HG02885 (cell line): ENCODE measurements around the gene EPN3.

Experiments
- ATAC-seq: cut with Tn5 transposase; IDR thresholded peaks from one replicate; pipeline ENCODE4 v1.9.1; 2021; ENCODE audit warnings: mild to moderate bottlenecking; ENCODE audit not compliant: unreplicated experiment, poor library complexity

Gene EPN3

DNA sequence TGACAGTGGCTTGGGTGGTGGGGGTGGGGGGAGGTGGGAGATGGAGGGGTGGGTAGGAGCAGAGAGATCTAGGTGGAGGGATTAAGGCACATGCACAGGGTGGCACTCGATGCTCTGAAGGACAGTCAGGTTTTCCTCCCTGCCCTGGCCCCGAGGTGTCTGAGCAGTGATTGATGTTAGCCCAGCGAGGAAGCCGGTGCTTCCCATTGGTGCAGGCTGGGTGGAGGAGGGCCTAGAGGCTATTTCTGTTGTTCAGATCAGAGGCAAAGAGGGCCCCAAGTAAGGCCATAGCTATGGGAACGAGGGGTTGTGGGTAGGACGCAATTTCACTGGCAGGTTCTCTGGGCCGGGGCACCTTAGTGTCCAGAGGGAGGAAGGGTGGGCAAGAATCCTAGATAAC, 51.1 kb downstream of the EPN3 start:
- ATAC-seq: no peak

GRCh38 chr17:50584116-50584515, 51.6 kb downstream of the EPN3 start:
- ATAC-seq: no peak

- ATAC-seq: no peak
These were observed 52.2 kb downstream of the EPN3 start for GRCh38 chr17:50584749-50585148.

DNA sequence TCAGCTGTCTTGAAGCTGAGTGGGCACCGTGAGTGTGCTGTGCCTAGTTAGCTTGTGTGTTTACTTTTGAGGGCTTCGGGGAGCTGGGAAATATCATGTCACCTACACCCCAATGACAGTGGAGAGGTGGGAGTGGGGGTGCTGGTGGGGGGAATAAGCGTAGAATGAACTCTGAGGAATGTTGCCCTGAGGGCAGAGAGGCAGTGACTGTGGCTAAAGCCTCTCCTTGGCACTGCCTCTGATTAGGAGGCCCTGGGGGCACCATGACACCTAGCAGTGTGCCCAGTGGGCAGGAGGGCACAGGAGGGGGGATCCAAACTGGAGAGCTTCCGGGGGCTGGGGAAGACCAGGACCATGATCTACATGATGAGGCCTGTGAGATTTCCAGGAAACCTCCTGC, 52.8 kb downstream of the EPN3 start:
- no peak for ATAC-seq

- ATAC-seq: no peak
These were observed 53.4 kb downstream of the EPN3 start for GRCh38 chr17:50585891-50586290.

GRCh38 chr17:50586421-50587247, 54.1 kb downstream of the EPN3 start:
- ATAC-seq: no peak

GRCh38 chr17:50587571-50587970, 55.0 kb downstream of the EPN3 start:
- ATAC-seq: no peak

DNA sequence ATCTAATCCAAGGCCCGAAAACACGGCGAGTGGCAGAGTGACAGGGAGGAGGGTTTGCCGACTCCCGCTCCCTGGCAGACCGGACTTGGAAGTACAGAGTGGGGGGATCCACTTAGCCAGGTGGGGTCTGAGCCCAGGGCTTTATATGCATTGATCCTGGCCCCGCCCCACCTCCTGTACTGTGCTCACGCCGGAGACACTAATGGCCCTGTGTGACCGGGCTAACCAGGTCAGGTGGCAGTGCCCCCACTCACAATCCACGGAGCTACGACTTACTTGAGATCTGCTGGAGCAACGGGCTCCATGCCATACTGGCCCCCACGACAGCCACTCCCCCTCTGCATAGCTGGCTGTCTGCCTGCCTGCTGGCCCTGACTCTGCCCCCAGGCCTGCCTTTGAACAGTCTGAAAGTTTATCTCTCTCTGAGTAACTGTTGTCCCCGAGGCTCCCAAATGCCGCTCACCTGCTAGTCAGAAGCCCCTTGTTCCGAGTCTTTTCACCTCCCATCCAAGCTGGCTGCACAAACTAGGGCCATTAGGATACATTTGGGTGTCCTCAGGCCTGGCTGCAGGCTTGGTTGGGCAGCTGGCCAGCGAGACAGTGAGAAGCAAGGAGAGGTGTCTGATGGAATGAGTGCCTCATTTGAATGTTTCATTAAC, 56.0 kb downstream of the EPN3 start:
- ATAC-seq: no peak

DNA sequence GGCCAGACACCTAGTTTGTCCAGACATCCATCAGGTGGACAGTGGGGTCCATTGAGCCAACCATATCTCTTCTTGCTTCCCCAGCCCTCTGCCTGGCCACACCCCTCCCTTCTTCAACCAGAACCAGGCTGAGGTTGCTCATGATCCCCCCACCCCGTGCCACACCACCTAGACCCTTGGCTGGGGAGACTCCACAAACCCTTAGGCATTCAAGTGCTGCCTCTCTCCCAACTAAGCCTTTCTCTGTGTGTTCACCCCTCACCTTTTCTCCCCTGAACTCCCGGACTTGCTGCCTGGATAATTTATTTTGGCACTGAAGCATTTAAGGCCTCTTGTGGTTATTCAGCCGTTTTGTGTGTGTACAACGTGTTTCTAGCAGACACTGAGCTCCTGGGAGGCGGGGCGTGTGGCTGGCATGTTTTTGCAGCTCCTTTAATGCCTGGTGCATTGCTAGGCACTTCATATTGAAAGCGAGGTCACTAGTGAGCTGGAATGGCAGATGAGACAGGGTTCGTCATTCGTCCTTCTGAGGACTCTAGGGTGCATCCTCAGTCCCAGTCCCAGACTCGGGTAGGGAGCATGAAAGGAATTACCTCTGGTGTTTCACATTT, 56.7 kb downstream of the EPN3 start:
- ATAC-seq: no peak

DNA sequence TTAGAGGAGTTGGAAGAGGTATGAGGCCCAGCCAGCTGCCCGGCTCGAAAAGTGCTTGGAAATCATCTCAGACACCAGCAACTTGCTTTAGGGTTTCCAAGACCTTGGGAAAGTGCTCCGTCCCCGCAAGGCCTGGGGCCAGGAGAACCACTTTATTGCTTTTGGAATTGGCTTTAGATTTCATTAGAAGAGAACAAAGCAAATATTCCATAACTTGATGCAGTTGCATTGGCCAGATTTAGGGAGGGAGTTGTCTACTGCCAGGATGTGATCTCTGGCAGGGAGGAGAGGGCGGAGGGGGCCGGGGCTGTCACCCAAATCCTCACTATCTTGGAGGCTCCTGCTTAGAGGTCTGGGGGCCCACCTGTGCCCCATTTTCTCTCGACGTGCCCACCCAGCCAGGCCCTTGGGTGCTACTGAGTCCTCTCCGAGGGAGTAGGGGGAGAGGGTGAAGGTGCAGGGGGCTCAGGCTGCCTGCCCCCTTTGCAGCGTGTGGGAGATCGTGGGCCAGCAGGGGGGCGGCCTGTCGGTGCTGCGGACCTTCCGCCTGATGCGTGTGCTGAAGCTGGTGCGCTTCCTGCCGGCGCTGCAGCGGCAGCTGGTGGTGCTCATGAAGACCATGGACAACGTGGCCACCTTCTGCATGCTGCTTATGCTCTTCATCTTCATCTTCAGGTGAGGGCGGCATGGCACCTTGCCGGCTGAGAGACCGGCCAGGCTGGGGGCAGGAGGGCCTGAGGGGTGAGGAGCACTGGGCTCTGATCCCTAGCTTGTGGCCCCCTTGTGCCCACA, 58.6 kb downstream of the EPN3 start:
- ATAC-seq: no peak

GRCh38 chr17:50593321-50593720, 60.8 kb downstream of the EPN3 start:
- ATAC-seq: no peak
